ENCODE data around the gene BMP4. TPM values are rescaled to one million over a fixed set of nuclear protein-coding genes. Genes with fewer than 3 reads are reported as not detected.

Gene BMP4
- total and polyA plus RNA-seq, 2 of the 13 experiments (the other 11 are each of a cell fraction or from before 2014, with no cell fraction given), result 56.4 to 169 TPM

DNA sequence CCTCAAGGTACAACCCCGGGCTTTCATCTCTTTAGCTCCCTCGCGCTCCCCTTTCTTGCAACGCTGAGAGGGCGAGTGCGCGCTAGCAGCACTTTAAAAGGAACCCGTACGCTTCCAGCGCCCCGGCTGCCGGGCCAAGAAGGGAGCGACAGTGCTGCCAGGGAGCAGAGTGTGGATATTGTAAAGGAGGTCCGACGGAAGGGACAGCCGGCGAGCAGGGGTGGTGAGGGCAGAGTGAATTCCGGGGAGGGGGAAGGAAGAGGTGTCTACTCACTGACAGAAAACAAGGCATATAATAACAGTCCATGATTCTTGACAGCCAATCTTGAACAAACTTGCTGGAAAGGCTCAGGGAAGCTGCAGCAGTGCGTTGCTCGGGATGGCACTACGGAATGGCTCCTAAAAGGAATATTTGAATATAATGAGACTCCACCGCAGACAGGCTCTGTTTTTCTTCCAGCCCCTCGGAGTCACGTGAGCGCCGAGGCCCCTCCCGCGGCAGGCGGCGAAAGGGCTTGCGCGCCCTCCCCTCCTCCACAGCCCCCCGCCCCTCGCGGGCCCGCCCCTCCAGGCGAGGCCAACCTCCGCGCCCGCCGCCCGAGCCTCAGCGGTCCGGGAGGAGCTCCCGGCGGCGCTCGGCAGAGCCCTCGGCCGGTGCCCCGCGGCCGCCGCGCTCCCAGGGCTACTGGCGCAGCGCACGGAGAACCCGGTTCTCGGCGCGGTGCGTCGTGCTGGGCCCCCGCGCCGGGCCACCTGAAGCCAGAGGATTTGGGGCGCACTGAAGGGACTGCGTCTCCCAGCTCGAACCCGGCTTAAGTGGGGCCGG, 3.4 kb downstream of the BMP4 start (continued):
- no peak for TF ChIP-seq SOX13 (IDR thresholded peaks at IDR 0.05)
- peak in 1 of 2 experiments; percentile 46; a peak in 1 of 4 replicates for TF ChIP-seq SOX13 (CRISPR knock-in tag; conservative IDR thresholded peaks at IDR 0.05 in 1 of 2, IDR thresholded peaks at IDR 0.05 in 1 of 2)
- TF ChIP-seq NFYB (CRISPR knock-in tag; IDR thresholded peaks at IDR 0.05), result no peak
- peak; percentile 5 for TF ChIP-seq XRCC5 (optimal IDR thresholded peaks at IDR 0.05; ENCODE audit: low read length)
- peak; percentile 17; the same call in 1 of the 2 replicates for TF ChIP-seq KDM3A (CRISPR knock-in tag; IDR thresholded peaks at IDR 0.05; ENCODE audit: low read depth)
- peak; percentile 22; the same call in 1 of the 2 replicates for TF ChIP-seq ZMYM4 (CRISPR knock-in tag; IDR thresholded peaks at IDR 0.05)
- TF ChIP-seq ZFP37 (CRISPR knock-in tag; IDR thresholded peaks at IDR 0.05; ENCODE audit: borderline replicate concordance), result no peak
- TF ChIP-seq ASH2L (IDR thresholded peaks at IDR 0.05; ENCODE audit: insufficient read length, low read depth, low read length), result peak; percentile 63
- TF ChIP-seq, protein P1, sequence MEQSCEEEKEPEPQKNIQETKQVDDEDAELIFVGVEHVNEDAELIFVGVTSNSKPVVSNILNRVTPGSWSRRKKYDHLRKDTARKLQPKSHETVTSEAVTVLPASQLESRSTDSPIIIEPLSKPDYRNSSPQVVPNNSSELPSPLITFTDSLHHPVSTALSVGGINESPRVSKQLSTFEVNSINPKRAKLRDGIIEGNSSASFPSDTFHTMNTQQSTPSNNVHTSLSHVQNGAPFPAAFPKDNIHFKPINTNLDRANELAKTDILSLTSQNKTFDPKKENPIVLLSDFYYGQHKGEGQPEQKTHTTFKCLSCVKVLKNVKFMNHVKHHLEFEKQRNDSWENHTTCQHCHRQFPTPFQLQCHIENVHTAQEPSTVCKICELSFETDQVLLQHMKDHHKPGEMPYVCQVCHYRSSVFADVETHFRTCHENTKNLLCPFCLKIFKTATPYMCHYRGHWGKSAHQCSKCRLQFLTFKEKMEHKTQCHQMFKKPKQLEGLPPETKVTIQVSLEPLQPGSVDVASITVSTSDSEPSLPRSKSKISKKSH (CRISPR knock-in tag; IDR thresholded peaks at IDR 0.05; ENCODE audit: borderline replicate concordance), result no peak; the same call in 1 of the 2 replicates
- TF ChIP-seq ZNF615 (CRISPR knock-in tag; IDR thresholded peaks at IDR 0.05; ENCODE audit: borderline replicate concordance), result no peak
- TF ChIP-seq, protein P2, sequence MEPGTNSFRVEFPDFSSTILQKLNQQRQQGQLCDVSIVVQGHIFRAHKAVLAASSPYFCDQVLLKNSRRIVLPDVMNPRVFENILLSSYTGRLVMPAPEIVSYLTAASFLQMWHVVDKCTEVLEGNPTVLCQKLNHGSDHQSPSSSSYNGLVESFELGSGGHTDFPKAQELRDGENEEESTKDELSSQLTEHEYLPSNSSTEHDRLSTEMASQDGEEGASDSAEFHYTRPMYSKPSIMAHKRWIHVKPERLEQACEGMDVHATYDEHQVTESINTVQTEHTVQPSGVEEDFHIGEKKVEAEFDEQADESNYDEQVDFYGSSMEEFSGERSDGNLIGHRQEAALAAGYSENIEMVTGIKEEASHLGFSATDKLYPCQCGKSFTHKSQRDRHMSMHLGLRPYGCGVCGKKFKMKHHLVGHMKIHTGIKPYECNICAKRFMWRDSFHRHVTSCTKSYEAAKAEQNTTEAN (CRISPR knock-in tag; conservative IDR thresholded peaks at IDR 0.05), result no peak
- no peak for TF ChIP-seq ZNF292 (CRISPR knock-in tag; IDR thresholded peaks at IDR 0.05; ENCODE audit: borderline replicate concordance, low read depth)
- TF ChIP-seq, protein P3, sequence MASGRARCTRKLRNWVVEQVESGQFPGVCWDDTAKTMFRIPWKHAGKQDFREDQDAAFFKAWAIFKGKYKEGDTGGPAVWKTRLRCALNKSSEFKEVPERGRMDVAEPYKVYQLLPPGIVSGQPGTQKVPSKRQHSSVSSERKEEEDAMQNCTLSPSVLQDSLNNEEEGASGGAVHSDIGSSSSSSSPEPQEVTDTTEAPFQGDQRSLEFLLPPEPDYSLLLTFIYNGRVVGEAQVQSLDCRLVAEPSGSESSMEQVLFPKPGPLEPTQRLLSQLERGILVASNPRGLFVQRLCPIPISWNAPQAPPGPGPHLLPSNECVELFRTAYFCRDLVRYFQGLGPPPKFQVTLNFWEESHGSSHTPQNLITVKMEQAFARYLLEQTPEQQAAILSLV (CRISPR knock-in tag; IDR thresholded peaks at IDR 0.05; ENCODE audit: borderline replicate concordance), result no peak
- no peak; the same call in 1 of the 2 replicates for TF ChIP-seq KAT8 (CRISPR knock-in tag; IDR thresholded peaks at IDR 0.05)
- peak; percentile 35; the same call in 1 of the 2 replicates for TF ChIP-seq EEA1 (CRISPR knock-in tag; IDR thresholded peaks at IDR 0.05; ENCODE audit: borderline replicate concordance)
- no peak for TF ChIP-seq RCOR2 (CRISPR knock-in tag; IDR thresholded peaks at IDR 0.05)
- TF ChIP-seq MAZ (IDR thresholded peaks at IDR 0.05; ENCODE audit: borderline replicate concordance, low read depth, low read length), result peak; percentile 91
- TF ChIP-seq MAZ (CRISPR knock-in tag; IDR thresholded peaks at IDR 0.05; ENCODE audit: low read depth), result peak; percentile 82
- no peak for TF ChIP-seq ZNF496 (CRISPR knock-in tag; IDR thresholded peaks at IDR 0.05; ENCODE audit: insufficient replicate concordance)
- TF ChIP-seq DNMT1 (CRISPR knock-in tag; IDR thresholded peaks at IDR 0.05), result 0 out of 2 replicates have a peak, but pooled peaks have one; percentile 23
- TF ChIP-seq, protein P4, sequence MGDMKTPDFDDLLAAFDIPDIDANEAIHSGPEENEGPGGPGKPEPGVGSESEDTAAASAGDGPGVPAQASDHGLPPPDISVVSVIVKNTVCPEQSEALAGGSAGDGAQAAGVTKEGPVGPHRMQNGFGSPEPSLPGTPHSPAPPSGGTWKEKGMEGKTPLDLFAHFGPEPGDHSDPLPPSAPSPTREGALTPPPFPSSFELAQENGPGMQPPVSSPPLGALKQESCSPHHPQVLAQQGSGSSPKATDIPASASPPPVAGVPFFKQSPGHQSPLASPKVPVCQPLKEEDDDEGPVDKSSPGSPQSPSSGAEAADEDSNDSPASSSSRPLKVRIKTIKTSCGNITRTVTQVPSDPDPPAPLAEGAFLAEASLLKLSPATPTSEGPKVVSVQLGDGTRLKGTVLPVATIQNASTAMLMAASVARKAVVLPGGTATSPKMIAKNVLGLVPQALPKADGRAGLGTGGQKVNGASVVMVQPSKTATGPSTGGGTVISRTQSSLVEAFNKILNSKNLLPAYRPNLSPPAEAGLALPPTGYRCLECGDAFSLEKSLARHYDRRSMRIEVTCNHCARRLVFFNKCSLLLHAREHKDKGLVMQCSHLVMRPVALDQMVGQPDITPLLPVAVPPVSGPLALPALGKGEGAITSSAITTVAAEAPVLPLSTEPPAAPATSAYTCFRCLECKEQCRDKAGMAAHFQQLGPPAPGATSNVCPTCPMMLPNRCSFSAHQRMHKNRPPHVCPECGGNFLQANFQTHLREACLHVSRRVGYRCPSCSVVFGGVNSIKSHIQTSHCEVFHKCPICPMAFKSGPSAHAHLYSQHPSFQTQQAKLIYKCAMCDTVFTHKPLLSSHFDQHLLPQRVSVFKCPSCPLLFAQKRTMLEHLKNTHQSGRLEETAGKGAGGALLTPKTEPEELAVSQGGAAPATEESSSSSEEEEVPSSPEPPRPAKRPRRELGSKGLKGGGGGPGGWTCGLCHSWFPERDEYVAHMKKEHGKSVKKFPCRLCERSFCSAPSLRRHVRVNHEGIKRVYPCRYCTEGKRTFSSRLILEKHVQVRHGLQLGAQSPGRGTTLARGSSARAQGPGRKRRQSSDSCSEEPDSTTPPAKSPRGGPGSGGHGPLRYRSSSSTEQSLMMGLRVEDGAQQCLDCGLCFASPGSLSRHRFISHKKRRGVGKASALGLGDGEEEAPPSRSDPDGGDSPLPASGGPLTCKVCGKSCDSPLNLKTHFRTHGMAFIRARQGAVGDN (CRISPR knock-in tag; IDR thresholded peaks at IDR 0.05), result peak; percentile 65

Data from HepG2 (cell line).